ENCODE measurements around the gene SLC45A1. TPM values are rescaled to one million over a fixed set of nuclear protein-coding genes. Genes with fewer than 3 reads are reported as not detected.

Gene SLC45A1
- total RNA-seq, 6 donors from 2014 or later, result 0.91 to 1.4 (median 1.0) TPM; not detected in 2

- no peak overlapping the region for H3K27ac ChIP-seq
- peaks cover 49 to 68% (median 53%) of the 10 kb centered on the region in 4 donors for H3K4me1 ChIP-seq
- no peak for TF ChIP-seq POLR2A (IDR thresholded peaks at IDR 0.05)
- no peak for TF ChIP-seq POLR2AphosphoS5 (IDR thresholded peaks at IDR 0.05)
- no peak for TF ChIP-seq EP300 (IDR thresholded peaks at IDR 0.05)
- TF ChIP-seq CTCF (IDR thresholded peaks at IDR 0.05), result no peak
- H3K36me3 ChIP-seq, result peaks cover 0 to 31% (median 5%) of the 10 kb centered on the region in 4 donors
- ATAC-seq (ENCODE audit: low FRiP score in 2 of 2) (no peak), DNase-seq (no peak)
- H3K9me3 ChIP-seq, result no peaks in the 10 kb centered on the region
- H3K4me3 ChIP-seq, result no peak overlapping the region
- H3K27me3 ChIP-seq, result no peaks in the 10 kb centered on the region
- 84 to 94% methylated on average over 7 of the region's 7 CpGs for WGBS, 2 donors
Observed at GRCh38 chr1:8392522-8392921, 74.6 kb downstream of the SLC45A1 start.

Small RNAs within 50 kb of the gene (small RNA-seq; reads per million reads assigned to genes)
- gene RF00019 (0 reads per million in 4 donors), gene RNU6-991P (0 reads per million in 4 donors)

Measured in upper lobe of left lung (tissue), 6 donors.